GM12878 (cell line): ENCODE data around the gene ABCC5. TPM values are rescaled to one million over a fixed set of nuclear protein-coding genes. Genes with fewer than 3 reads are reported as not detected.

Source experiments
- ATAC-seq: fragments of 200-7000 bp; cut with Tn5 transposase; 3 replicates; pipeline ENCODE4 v1.9.1; 2020; ENCODE audit warnings: mild to moderate bottlenecking, moderate library complexity
- BruUV-seq: library from RNA; stranded (reverse); fragments of 400-500 nt; replicated peaks from 2 replicates; lab custom pipeline; 2021; lab: Mats Ljungman, UMichigan
- CTCF ChIA-PET: fragments of 300-600 bp; sonication (Branson Sonifier 250); formaldehyde crosslinking; extraction: SDS; loops from one replicate; lab custom pipeline; 2021; ENCODE audit warnings: inconsistent platforms; lab: Yijun Ruan, JAX
- POLR2A ChIA-PET: fragments of 350-600 bp; formaldehyde crosslinking; extraction: SDS; loops from one replicate; lab custom pipeline; 2021; ENCODE audit warnings: inconsistent platforms; lab: Charles Lee
- RAD21 ChIA-PET: fragments of 300-600 bp; sonication (Branson Sonifier 250); formaldehyde crosslinking; loops from one replicate; lab custom pipeline; 2023; ENCODE audit warnings: antibody characterized with exemption; ENCODE audit not compliant: unreplicated experiment; lab: Charles Lee
- SMC1A ChIA-PET: fragments of 300-600 bp; sonication (Branson Sonifier 250); formaldehyde crosslinking; loops from one replicate; lab custom pipeline; 2023; ENCODE audit not compliant: unreplicated experiment, uncharacterized antibody; lab: Charles Lee
- DNase-seq: peaks from one replicate; pipeline ENCODE4 v3.0.0-alpha.2; 2011; ENCODE audit warnings: low read depth, low spot score
- FAIRE-seq: peaks from 3 replicates; lab custom pipeline; 2011; peaks lifted over from hg19 to GRCh38; lab: Jason Lieb, UNC
- H2AFZ ChIP-seq: 2 replicates; pipeline ENCODE4 v1.6.0; 2011; ENCODE audit warnings: low read depth, low read length, control low read depth; ENCODE audit not compliant: control insufficient read depth
- H3K27ac ChIP-seq: 2 replicates; pipeline ENCODE4 v1.5.1; 2011; ENCODE audit warnings: control low read depth; ENCODE audit not compliant: control insufficient read depth, insufficient read depth
- H3K27me3 ChIP-seq, 2 experiments: replicated peaks in 1 of 2; 2 replicates each; pipeline versions ENCODE4 v1.6.0 to v1.6.1; 2011; ENCODE audit warnings: low read length in 1 of 2; ENCODE audit not compliant: control insufficient read depth in 2 of 2, insufficient read depth in 2 of 2
- H3K36me3 ChIP-seq, 2 experiments: 2 replicates each; pipeline ENCODE4 v1.5.1; 2011; ENCODE audit warnings: low read length in 1 of 2; ENCODE audit not compliant: control insufficient read depth in 2 of 2, insufficient read depth in 2 of 2
- H3K4me1 ChIP-seq: 2 replicates; pipeline ENCODE4 v1.6.1; 2011; ENCODE audit warnings: mild to moderate bottlenecking, low read length, moderate library complexity, mixed read lengths; ENCODE audit not compliant: control insufficient read depth, insufficient read depth
- H3K4me2 ChIP-seq: 2 replicates; pipeline ENCODE4 v1.6.0; 2011; ENCODE audit warnings: control low read depth; ENCODE audit not compliant: control insufficient read depth, insufficient read depth
- H3K4me3 ChIP-seq: fragments of 200-600 bp; sonication (generic); 2 replicates; pipeline ENCODE4 v1.5.1; 2016
- H3K79me2 ChIP-seq: 2 replicates; pipeline ENCODE4 v1.6.0; 2011; ENCODE audit warnings: low read length; ENCODE audit not compliant: control insufficient read depth, insufficient read depth
- H3K9ac ChIP-seq: 2 replicates; pipeline ENCODE4 v1.8.0; 2011; ENCODE audit warnings: low read length, control low read depth, mixed read lengths; ENCODE audit not compliant: control insufficient read depth, insufficient read depth
- H3K9me3 ChIP-seq: replicated peaks from 3 replicates; pipeline ENCODE4 v1.5.1; 2011; ENCODE audit warnings: mild to moderate bottlenecking, low read length; ENCODE audit not compliant: control insufficient read depth, insufficient read depth
- H4K20me1 ChIP-seq: 2 replicates; pipeline ENCODE4 v1.6.0; 2011; ENCODE audit not compliant: control insufficient read depth, insufficient read depth
- POU2F2 ChIP-seq: IDR thresholded peaks from 3 replicates; pipeline ENCODE4 v1.6.1; 2011; ENCODE audit warnings: low read depth, mild to moderate bottlenecking, low read length, borderline replicate concordance
- WGBS: methylation state at CpG from one replicate; pipeline ENCODE4 v1.1.6; 2016; ENCODE audit warnings: low lambda C conversion rate; ENCODE audit not compliant: insufficient replicate concordance, insufficient coverage; ENCODE audit errors: missing lambda C conversion rate; 5-methylcytosine and 5-hydroxymethylcytosine counted together
- in situ Hi-C: fragments of 300-500 bp; cut with MboI; formaldehyde crosslinking; loops from 9 replicates; pipeline ENCODE4 v1.14.3; 2018; ENCODE audit warnings: mixed read lengths
- intact Hi-C: fragments of 100-400 bp; cut with micrococcal nuclease; formaldehyde crosslinking; loops from one replicate; pipeline ENCODE4 v1.14.2; 2022; ENCODE audit not compliant: unreplicated experiment
- polyA plus RNA-seq, 11 experiments: library from polyadenylated mRNA; depleted of rRNA in 4 of 11; unstranded in 6 of 11; stranded (reverse) in 5 of 11; fragments of >200 nt; fragmentation: Nextera tagmentation in 4 of 11; fragmentation: Illumina TruSeq in 1 of 11; extraction: Ambion mirVana in 4 of 11; extraction: Trizol in 1 of 11; gene quantifications; 1 replicate in 1 of 11; 2 replicates in 10 of 11; pipeline versions ENCODE4 v1.2.1 to v1.2.3, GENCODE V29; 2011 to 2016; ENCODE audit warnings: inconsistent platforms in 2 of 11, missing spikeins in 2 of 11, low read depth in 1 of 11
- total RNA-seq, 4 experiments: library from RNA; depleted of rRNA in 3 of 4; stranded (reverse); fragments of >200 nt in 3 of 4; fragmentation: Illumina TruSeq in 1 of 4; extraction: Trizol in 1 of 4; gene quantifications; 2 replicates each; pipeline versions ENCODE4 v1.2.1 to v1.2.3, GENCODE V29; 2013 to 2021
- TF ChIP-seq, protein P1 (sequence below): fragments of 450-650 bp; IDR thresholded peaks from 2 replicates; pipeline ENCODE4 v1.6.1; 2016; ENCODE audit warnings: mild to moderate bottlenecking, moderate library complexity, borderline replicate concordance
- TF ChIP-seq, protein P2 (sequence below): fragments of 450-650 bp; IDR thresholded peaks from 2 replicates; pipeline ENCODE4 v1.6.1; 2016; ENCODE audit warnings: mild to moderate bottlenecking
- TF ChIP-seq, protein P3 (sequence below): fragments of 150-350 bp; IDR thresholded peaks from 2 replicates; pipeline ENCODE4 v1.6.1; 2016; ENCODE audit warnings: low read depth, low read length

Gene ABCC5
- total and polyA plus RNA-seq, 10 of the 15 experiments (the other 5 are each of a cell fraction or from before 2014, with no cell fraction given): 6.0 to 17.8 (median 9.7) TPM

DNA sequence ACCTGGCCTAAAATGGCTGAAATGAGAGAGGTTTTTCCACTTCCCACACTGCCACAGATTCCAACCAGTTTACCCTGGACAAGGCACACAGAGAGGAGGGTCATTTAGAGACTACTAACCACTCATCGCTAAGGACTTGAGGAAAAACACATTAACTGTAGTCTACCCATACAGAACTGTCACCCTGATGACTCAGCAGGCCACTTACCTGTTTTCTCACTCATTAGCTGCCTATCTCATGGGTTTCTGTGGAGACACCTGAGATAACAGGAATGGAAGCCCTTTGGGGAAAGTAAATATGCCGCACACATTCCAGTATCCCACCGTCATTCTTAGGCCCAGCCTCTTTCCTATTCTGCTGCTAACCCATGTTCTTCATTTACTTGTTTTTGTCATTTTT, 50.0 kb downstream of the ABCC5 start:
- ChIA-PET POLR2A (no interaction called here), RAD21 (no interaction called here)

More for the DNA sequence above, 50.0 kb downstream of the ABCC5 start:
- Histone ChIP-seq H4K20me1 (no peaks in the 10 kb centered on the region), H3K4me3 (no peak overlapping the region), H3K27me3 (no peaks in the 10 kb centered on the region), H3K4me2 (no peak overlapping the region), H3K9me3 (no peaks in the 10 kb centered on the region), H2AFZ (no peak overlapping the region), H3K79me2 (no peaks in the 10 kb centered on the region), H3K36me3 (peaks cover 0 to 1% of the 10 kb centered on the region in 2 experiments; a peak in 2 of 4 replicates), H3K9ac (no peak overlapping the region), H3K4me1 (no peaks in the 10 kb centered on the region), H3K27ac (no peak overlapping the region)
- ATAC-seq (no peak), FAIRE-seq (no peak), DNase-seq (no peak)
- intact Hi-C loops: no loop called here
- BruUV-seq: no TSS peak
- CTCF ChIA-PET: no interaction called here
- TF ChIP-seq, protein P1, sequence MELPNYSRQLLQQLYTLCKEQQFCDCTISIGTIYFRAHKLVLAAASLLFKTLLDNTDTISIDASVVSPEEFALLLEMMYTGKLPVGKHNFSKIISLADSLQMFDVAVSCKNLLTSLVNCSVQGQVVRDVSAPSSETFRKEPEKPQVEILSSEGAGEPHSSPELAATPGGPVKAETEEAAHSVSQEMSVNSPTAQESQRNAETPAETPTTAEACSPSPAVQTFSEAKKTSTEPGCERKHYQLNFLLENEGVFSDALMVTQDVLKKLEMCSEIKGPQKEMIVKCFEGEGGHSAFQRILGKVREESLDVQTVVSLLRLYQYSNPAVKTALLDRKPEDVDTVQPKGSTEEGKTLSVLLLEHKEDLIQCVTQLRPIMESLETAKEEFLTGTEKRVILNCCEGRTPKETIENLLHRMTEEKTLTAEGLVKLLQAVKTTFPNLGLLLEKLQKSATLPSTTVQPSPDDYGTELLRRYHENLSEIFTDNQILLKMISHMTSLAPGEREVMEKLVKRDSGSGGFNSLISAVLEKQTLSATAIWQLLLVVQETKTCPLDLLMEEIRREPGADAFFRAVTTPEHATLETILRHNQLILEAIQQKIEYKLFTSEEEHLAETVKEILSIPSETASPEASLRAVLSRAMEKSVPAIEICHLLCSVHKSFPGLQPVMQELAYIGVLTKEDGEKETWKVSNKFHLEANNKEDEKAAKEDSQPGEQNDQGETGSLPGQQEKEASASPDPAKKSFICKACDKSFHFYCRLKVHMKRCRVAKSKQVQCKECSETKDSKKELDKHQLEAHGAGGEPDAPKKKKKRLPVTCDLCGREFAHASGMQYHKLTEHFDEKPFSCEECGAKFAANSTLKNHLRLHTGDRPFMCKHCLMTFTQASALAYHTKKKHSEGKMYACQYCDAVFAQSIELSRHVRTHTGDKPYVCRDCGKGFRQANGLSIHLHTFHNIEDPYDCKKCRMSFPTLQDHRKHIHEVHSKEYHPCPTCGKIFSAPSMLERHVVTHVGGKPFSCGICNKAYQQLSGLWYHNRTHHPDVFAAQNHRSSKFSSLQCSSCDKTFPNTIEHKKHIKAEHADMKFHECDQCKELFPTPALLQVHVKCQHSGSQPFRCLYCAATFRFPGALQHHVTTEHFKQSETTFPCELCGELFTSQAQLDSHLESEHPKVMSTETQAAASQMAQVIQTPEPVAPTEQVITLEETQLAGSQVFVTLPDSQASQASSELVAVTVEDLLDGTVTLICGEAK: no peak
- TF ChIP-seq, protein P2, sequence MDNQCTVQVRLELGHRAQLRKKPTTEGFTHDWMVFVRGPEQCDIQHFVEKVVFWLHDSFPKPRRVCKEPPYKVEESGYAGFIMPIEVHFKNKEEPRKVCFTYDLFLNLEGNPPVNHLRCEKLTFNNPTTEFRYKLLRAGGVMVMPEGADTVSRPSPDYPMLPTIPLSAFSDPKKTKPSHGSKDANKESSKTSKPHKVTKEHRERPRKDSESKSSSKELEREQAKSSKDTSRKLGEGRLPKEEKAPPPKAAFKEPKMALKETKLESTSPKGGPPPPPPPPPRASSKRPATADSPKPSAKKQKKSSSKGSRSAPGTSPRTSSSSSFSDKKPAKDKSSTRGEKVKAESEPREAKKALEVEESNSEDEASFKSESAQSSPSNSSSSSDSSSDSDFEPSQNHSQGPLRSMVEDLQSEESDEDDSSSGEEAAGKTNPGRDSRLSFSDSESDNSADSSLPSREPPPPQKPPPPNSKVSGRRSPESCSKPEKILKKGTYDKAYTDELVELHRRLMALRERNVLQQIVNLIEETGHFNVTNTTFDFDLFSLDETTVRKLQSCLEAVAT: no peak
- TF ChIP-seq POU2F2: no peak
- TF ChIP-seq, protein P3, sequence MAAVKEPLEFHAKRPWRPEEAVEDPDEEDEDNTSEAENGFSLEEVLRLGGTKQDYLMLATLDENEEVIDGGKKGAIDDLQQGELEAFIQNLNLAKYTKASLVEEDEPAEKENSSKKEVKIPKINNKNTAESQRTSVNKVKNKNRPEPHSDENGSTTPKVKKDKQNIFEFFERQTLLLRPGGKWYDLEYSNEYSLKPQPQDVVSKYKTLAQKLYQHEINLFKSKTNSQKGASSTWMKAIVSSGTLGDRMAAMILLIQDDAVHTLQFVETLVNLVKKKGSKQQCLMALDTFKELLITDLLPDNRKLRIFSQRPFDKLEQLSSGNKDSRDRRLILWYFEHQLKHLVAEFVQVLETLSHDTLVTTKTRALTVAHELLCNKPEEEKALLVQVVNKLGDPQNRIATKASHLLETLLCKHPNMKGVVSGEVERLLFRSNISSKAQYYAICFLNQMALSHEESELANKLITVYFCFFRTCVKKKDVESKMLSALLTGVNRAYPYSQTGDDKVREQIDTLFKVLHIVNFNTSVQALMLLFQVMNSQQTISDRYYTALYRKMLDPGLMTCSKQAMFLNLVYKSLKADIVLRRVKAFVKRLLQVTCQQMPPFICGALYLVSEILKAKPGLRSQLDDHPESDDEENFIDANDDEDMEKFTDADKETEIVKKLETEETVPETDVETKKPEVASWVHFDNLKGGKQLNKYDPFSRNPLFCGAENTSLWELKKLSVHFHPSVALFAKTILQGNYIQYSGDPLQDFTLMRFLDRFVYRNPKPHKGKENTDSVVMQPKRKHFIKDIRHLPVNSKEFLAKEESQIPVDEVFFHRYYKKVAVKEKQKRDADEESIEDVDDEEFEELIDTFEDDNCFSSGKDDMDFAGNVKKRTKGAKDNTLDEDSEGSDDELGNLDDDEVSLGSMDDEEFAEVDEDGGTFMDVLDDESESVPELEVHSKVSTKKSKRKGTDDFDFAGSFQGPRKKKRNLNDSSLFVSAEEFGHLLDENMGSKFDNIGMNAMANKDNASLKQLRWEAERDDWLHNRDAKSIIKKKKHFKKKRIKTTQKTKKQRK: no peak
- SMC1A ChIA-PET: no interaction called here
- in situ Hi-C loops: no loop called here
- 95% methylated on average over 3 of the region's 3 CpGs for WGBS
